ENCODE results near the gene IL24.

- TF ChIP-seq CTCF (IDR thresholded peaks at IDR 0.05; ENCODE audit: low read depth, low read length) (no peak), EZH2phosphoT487 (IDR thresholded peaks at IDR 0.05; ENCODE audit: low read depth) (no peak)
Measured at GRCh38 chr1:206949641-206950040, 52.4 kb downstream of the IL24 start.
